H1 (cell line): ENCODE results near the gene CLEC16A. TPM values are rescaled to one million over a fixed set of nuclear protein-coding genes. Genes with fewer than 3 reads are reported as not detected.
A peak's percentile ranks its signal among the peaks of the same experiment; 100 is the strongest.

Experiments used
- CTCF ChIA-PET: fragments of 300-600 bp; sonication (Branson Sonifier 250); formaldehyde crosslinking; loops from one replicate; lab custom pipeline; 2021; ENCODE audit not compliant: partially characterized antibody; lab: Charles Lee
- POLR2A ChIA-PET: fragments of 300-600 bp; sonication (Branson Sonifier 250); formaldehyde crosslinking; loops from one replicate; lab custom pipeline; 2021; ENCODE audit warnings: inconsistent platforms; ENCODE audit not compliant: partially characterized antibody; lab: Charles Lee
- DNase-seq, 2 experiments: peaks; one replicate each; pipeline versions ENCODE4 v3.0.0 to v3.0.0-alpha.2; 2010 to 2022; ENCODE audit warnings: low spot score in 2 of 2, low read depth in 1 of 2, mixed read lengths in 1 of 2
- FAIRE-seq: peaks from 2 replicates; lab custom pipeline; 2011; peaks lifted over from hg19 to GRCh38; lab: Jason Lieb, UNC
- H2AFZ ChIP-seq: 2 replicates; pipeline ENCODE4 v1.8.1; 2012; ENCODE audit warnings: low read length, inconsistent platforms
- H2AK5ac ChIP-seq: 2 replicates; pipeline ENCODE4 v1.6.1; 2013; ENCODE audit warnings: low read depth, low read length
- H2BK120ac ChIP-seq: replicated peaks from 2 replicates; pipeline ENCODE3; 2013; ENCODE audit warnings: low read depth, low read length, inconsistent platforms
- H2BK12ac ChIP-seq: 2 replicates; pipeline ENCODE4 v1.6.1; 2013; ENCODE audit warnings: low read depth, low read length
- H2BK15ac ChIP-seq: 2 replicates; pipeline ENCODE4 v1.6.1; 2013; ENCODE audit warnings: low read length
- H2BK20ac ChIP-seq: 2 replicates; pipeline ENCODE4 v1.6.1; 2013; ENCODE audit warnings: low read length
- H2BK5ac ChIP-seq: 2 replicates; pipeline ENCODE4 v1.6.1; 2013; ENCODE audit warnings: low read depth, low read length
- H3K14ac ChIP-seq: 2 replicates; pipeline ENCODE4 v1.6.1; 2013; ENCODE audit warnings: inconsistent platforms; ENCODE audit not compliant: insufficient read length
- H3K18ac ChIP-seq: 2 replicates; pipeline ENCODE4 v1.6.1; 2013; ENCODE audit warnings: low read length; ENCODE audit errors: extremely low read depth
- H3K23ac ChIP-seq: 2 replicates; pipeline ENCODE4 v1.6.1; 2013; ENCODE audit warnings: inconsistent platforms; ENCODE audit not compliant: insufficient read length
- H3K23me2 ChIP-seq: 2 replicates; pipeline ENCODE4 v1.6.1; 2013; ENCODE audit warnings: low read depth, low read length
- H3K27ac ChIP-seq: 2 replicates; pipeline ENCODE4 v1.6.1; 2011; ENCODE audit warnings: low read depth, low read length, inconsistent platforms
- H3K27me3 ChIP-seq, 4 experiments: replicated peaks in 1 of 4; 1 replicate in 1 of 4; 2 replicates in 3 of 4; pipeline versions ENCODE4 v1.6.1 to v1.8.1; 2011 to 2013; ENCODE audit warnings: low read length in 3 of 4, mild to moderate bottlenecking in 3 of 4, inconsistent platforms in 2 of 4, mixed read lengths in 2 of 4, moderate library complexity in 1 of 4; ENCODE audit not compliant: control insufficient read depth in 3 of 4, insufficient read depth in 3 of 4; ENCODE audit errors: extremely low read depth in 1 of 4
- H3K36me3 ChIP-seq, 4 experiments: 2 replicates each; pipeline versions ENCODE4 v1.6.1 to v1.8.1; 2011 to 2013; ENCODE audit warnings: mild to moderate bottlenecking in 4 of 4, low read length in 3 of 4, moderate library complexity in 2 of 4, control low read depth in 1 of 4, inconsistent platforms in 1 of 4; ENCODE audit not compliant: insufficient read depth in 4 of 4, control insufficient read depth in 2 of 4
- H3K4ac ChIP-seq: replicated peaks from 2 replicates; pipeline ENCODE3; 2013; ENCODE audit warnings: low read length, low read depth, mixed read lengths, inconsistent platforms; ENCODE audit not compliant: insufficient read length
- H3K4me1 ChIP-seq, 4 experiments: replicated peaks in 1 of 4; 1 replicate in 1 of 4; 2 replicates in 3 of 4; pipeline versions ENCODE4 v1.6.1 to v1.8.1; 2011 to 2013; ENCODE audit warnings: low read length in 3 of 4, inconsistent platforms in 2 of 4, mixed read lengths in 1 of 4; ENCODE audit not compliant: insufficient read depth in 4 of 4, control insufficient read depth in 3 of 4
- H3K4me2 ChIP-seq, 2 experiments: 2 replicates each; pipeline versions ENCODE4 v1.6.1 to v1.8.1; 2011 to 2013; ENCODE audit warnings: low read depth in 2 of 2, low read length in 2 of 2, control low read depth in 1 of 2, inconsistent platforms in 1 of 2, mild to moderate bottlenecking in 1 of 2; ENCODE audit not compliant: insufficient read depth in 1 of 2
- H3K4me3 ChIP-seq, 4 experiments: fragments of 200-600, 300-600 bp in 1 of 4; sonication (generic), shearing (Covaris generic), sonication (Bioruptor Twin) in 1 of 4; 2 replicates each; pipeline versions ENCODE4 v1.5.1 to v1.8.1; 2011 to 2016; ENCODE audit warnings: low read length in 4 of 4, low read depth in 3 of 4, control low read depth in 2 of 4, inconsistent platforms in 2 of 4, mild to moderate bottlenecking in 2 of 4, mixed read lengths in 1 of 4, moderate library complexity in 1 of 4; ENCODE audit not compliant: insufficient read depth in 2 of 4; ENCODE audit errors: extremely low read depth in 1 of 4
- H3K56ac ChIP-seq: replicated peaks from 2 replicates; pipeline ENCODE3; 2013; ENCODE audit warnings: low read depth, mild to moderate bottlenecking, mixed read lengths, low read length, inconsistent platforms; ENCODE audit not compliant: insufficient read length
- H3K79me1 ChIP-seq: 2 replicates; pipeline ENCODE4 v1.6.1; 2013; ENCODE audit warnings: low read depth, low read length, control low read depth
- H3K79me2 ChIP-seq, 2 experiments: 2 replicates each; pipeline versions ENCODE4 v1.6.1 to v1.8.1; 2012 to 2013; ENCODE audit warnings: low read length in 2 of 2, mild to moderate bottlenecking in 2 of 2, inconsistent platforms in 1 of 2; ENCODE audit not compliant: insufficient read depth in 2 of 2, control insufficient read depth in 1 of 2
- H3K9ac ChIP-seq, 4 experiments: replicated peaks in 1 of 4; 1 replicate in 1 of 4; 2 replicates in 3 of 4; pipeline versions ENCODE4 v1.6.1 to v1.8.1; 2011 to 2013; ENCODE audit warnings: low read depth in 3 of 4, low read length in 3 of 4, control low read depth in 2 of 4, mild to moderate bottlenecking in 2 of 4, moderate library complexity in 2 of 4, inconsistent platforms in 1 of 4; ENCODE audit errors: extremely low read depth in 1 of 4
- H3K9me3 ChIP-seq, 2 experiments: 2 replicates each; pipeline versions ENCODE4 v1.6.1 to v1.8.1; 2012 to 2013; ENCODE audit warnings: mild to moderate bottlenecking in 2 of 2, moderate library complexity in 2 of 2, control low read depth in 1 of 2, inconsistent platforms in 1 of 2, low read depth in 1 of 2, low read length in 1 of 2, mixed read lengths in 1 of 2; ENCODE audit not compliant: insufficient read depth in 2 of 2
- H4K20me1 ChIP-seq, 2 experiments: replicated peaks in 1 of 2; 2 replicates each; pipeline versions ENCODE3 to v1.8.1; 2011 to 2013; ENCODE audit warnings: inconsistent platforms in 2 of 2, low read length in 2 of 2, mild to moderate bottlenecking in 1 of 2; ENCODE audit not compliant: insufficient read depth in 2 of 2, control insufficient read depth in 1 of 2
- H4K5ac ChIP-seq: 2 replicates; pipeline ENCODE4 v1.6.1; 2013; ENCODE audit warnings: low read length, low read depth, mixed read lengths, inconsistent platforms; ENCODE audit not compliant: insufficient read length
- H4K8ac ChIP-seq: 2 replicates; pipeline ENCODE4 v1.8.0; 2013; ENCODE audit warnings: mild to moderate bottlenecking, moderate library complexity, low read length, inconsistent platforms; ENCODE audit not compliant: insufficient read depth; ENCODE audit errors: extremely low read depth
- H4K91ac ChIP-seq: replicated peaks from 2 replicates; pipeline ENCODE3; 2013; ENCODE audit warnings: low read length, mixed read lengths, inconsistent platforms; ENCODE audit not compliant: insufficient read length
- BACH1 ChIP-seq: IDR thresholded peaks from 2 replicates; pipeline ENCODE4 v1.6.1; 2012; ENCODE audit warnings: low read length, improper control_type of control experiment
- CTCF ChIP-seq, 3 experiments: IDR thresholded peaks; 1 replicate in 2 of 3; 2 replicates in 1 of 3; pipeline versions ENCODE4 v1.5.1 to v1.6.1; 2011; ENCODE audit warnings: low read length in 3 of 3, mild to moderate bottlenecking in 3 of 3, inconsistent platforms in 2 of 3, low read depth in 1 of 3, moderate library complexity in 1 of 3; ENCODE audit not compliant: insufficient read depth in 1 of 3; ENCODE audit errors: control extremely low read depth in 1 of 3
- E2F6 ChIP-seq: IDR thresholded peaks from 2 replicates; pipeline ENCODE4 v1.6.1; 2012; ENCODE audit warnings: inconsistent platforms
- MAX ChIP-seq: IDR thresholded peaks from 2 replicates; pipeline ENCODE4 v1.6.1; 2012; ENCODE audit warnings: inconsistent platforms
- POLR2A ChIP-seq, 2 experiments: IDR thresholded peaks; 1 replicate in 1 of 2; 2 replicates in 1 of 2; pipeline ENCODE4 v1.6.1; 2011; ENCODE audit warnings: low read depth in 2 of 2, low read length in 2 of 2, mild to moderate bottlenecking in 2 of 2; ENCODE audit errors: control extremely low read depth in 1 of 2
- RAD21 ChIP-seq, 2 experiments: IDR thresholded peaks in 1 of 2; conservative IDR thresholded peaks in 1 of 2; 2 replicates each; pipeline ENCODE4 v1.6.1; 2011; ENCODE audit warnings: low read depth in 2 of 2, low read length in 2 of 2, improper control_type of control experiment in 1 of 2, inconsistent platforms in 1 of 2, mild to moderate bottlenecking in 1 of 2, moderate library complexity in 1 of 2
- SIX5 ChIP-seq: IDR thresholded peaks from 2 replicates; pipeline ENCODE4 v1.6.1; 2011; ENCODE audit warnings: mild to moderate bottlenecking, low read depth, low read length
- ZNF274 ChIP-seq: IDR thresholded peaks from 2 replicates; pipeline ENCODE4 v1.7.0; 2012; ENCODE audit warnings: low read length, borderline replicate concordance; ENCODE audit errors: extremely low read depth
- WGBS, 2 experiments: shearing (Covaris generic) in 1 of 2; methylation state at CpG; one replicate each; pipeline versions ENCODE4 v1.1.6 to v1.1.7; 2013 to 2015; ENCODE audit warnings: low lambda C conversion rate in 2 of 2, mixed read lengths in 2 of 2, inconsistent platforms in 1 of 2, low coverage in 1 of 2, missing lambda C conversion rate in 1 of 2; ENCODE audit not compliant: insufficient replicate concordance in 2 of 2, insufficient coverage in 1 of 2, insufficient read length in 1 of 2; ENCODE audit errors: extremely low coverage in 1 of 2, missing lambda C conversion rate in 1 of 2; 5-methylcytosine and 5-hydroxymethylcytosine counted together
- polyA plus RNA-seq, 7 experiments: library from polyadenylated mRNA; depleted of rRNA in 3 of 7; stranded (reverse) in 5 of 7; unstranded in 2 of 7; fragments of >200 nt in 5 of 7; fragments of 200-250 nt in 2 of 7; gene quantifications; 1 replicate in 5 of 7; 2 replicates in 1 of 7; 4 replicates in 1 of 7; pipeline versions ENCODE4 v1.2.1 to v1.2.3, GENCODE V29; 2011 to 2013; ENCODE audit warnings: missing spikeins in 2 of 7, mixed read lengths in 2 of 7
- total RNA-seq: library from RNA; stranded (reverse); fragmentation: NEBNext Ultra II Directional; extraction: Animal tissue kit (Norgen Biotek cat#: 25700); gene quantifications from 2 replicates; pipeline ENCODE4 v1.2.1, GENCODE V29; 2021

The CLEC16A gene
- total and polyA plus RNA-seq, 2 of the 8 experiments (the other 6 are each of a cell fraction or from before 2014, with no cell fraction given) = 7.6 to 19.3 TPM

DNA sequence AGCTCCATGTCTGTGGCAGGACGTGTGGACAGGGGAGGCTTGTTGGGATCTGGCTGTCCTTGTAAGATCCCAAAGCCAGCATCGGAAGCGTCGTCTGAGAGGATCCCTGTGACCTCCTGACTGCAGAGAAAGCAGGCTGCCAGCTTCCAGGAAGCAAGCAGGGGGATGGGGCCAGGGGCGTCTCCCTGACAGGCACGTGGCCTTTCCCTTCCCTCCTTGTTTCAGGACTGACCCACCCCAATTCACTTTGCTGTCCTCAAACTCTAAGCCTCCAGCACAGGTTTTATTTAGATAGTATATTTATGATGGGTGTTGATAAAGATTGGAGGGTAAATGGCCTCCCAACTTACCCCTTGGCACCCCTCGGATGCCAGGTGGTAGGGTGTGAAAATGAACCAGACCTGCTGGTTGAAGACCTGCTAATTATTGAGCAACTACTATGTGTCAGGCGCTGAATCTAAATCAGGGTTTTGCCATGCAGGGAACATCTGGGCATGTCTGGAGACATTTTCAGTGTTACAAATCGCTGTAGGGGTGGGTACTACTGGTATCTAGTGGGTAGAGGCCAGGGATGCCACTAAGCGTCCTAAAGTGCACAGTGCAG is 287.1 kb downstream of the CLEC16A start:
- H3K9ac ChIP-seq = no peak overlapping the region
- TF ChIP-seq POLR2A (IDR thresholded peaks at IDR 0.05; ENCODE audit: control extremely low read depth in 1 of 2, low read depth in 2 of 2, low read length in 2 of 2) = no peak
- TF ChIP-seq CTCF (IDR thresholded peaks at IDR 0.05; ENCODE audit: control extremely low read depth in 1 of 3, insufficient read depth in 1 of 3, low read depth in 1 of 3, low read length in 3 of 3) = no peak
- peak; percentile 71; the same call in 1 of the 2 replicates for TF ChIP-seq E2F6
- TF ChIP-seq BACH1 = no peak
- no peak for TF ChIP-seq RAD21 (IDR thresholded peaks at IDR 0.05 in 1 of 2, conservative IDR thresholded peaks at IDR 0.05 in 1 of 2; ENCODE audit: low read depth in 2 of 2, low read length in 2 of 2)
- TF ChIP-seq SIX5 = no peak
- peak; percentile 73 for TF ChIP-seq MAX
- TF ChIP-seq ZNF274 = no peak
- TF ChIP-seq, all 59 proteins: peak for 2
- Histone ChIP-seq H3K4ac (no peak overlapping the region), H3K23ac (no peak overlapping the region), H3K14ac (no peak overlapping the region), H2BK12ac (peak overlapping the region; percentile 68; the same call in 1 of the 2 replicates), H3K23me2 (no peaks in the 10 kb centered on the region), H4K20me1 (no peaks in the 10 kb centered on the region), H4K91ac (no peak overlapping the region), H3K4me3 (no peak overlapping the region), H3K36me3 (no peaks in the 10 kb centered on the region), H3K4me1 (peaks cover 0 to 4% (median 1%) of the 10 kb centered on the region in 4 experiments; a peak in 3 of 7 replicates), H2AFZ (no peak overlapping the region), H3K18ac (no peak overlapping the region), H4K5ac (no peak overlapping the region), H3K79me2 (no peaks in the 10 kb centered on the region), H3K27ac (no peak overlapping the region), H3K79me1 (no peaks in the 10 kb centered on the region), H2BK120ac (no peak overlapping the region), H3K56ac (no peak overlapping the region), H2BK15ac (no peak overlapping the region), H2AK5ac (no peak overlapping the region), H4K8ac (no peak overlapping the region), H2BK5ac (no peak overlapping the region), H3K9me3 (no peaks in the 10 kb centered on the region), H3K27me3 (no peaks in the 10 kb centered on the region), H3K4me2 (no peak overlapping the region), H2BK20ac (no peak overlapping the region)
- FAIRE-seq (no peak), DNase-seq (no peak)
- 76% methylated on average over 10 of the region's 10 CpGs; no CpG with 5 or more reads in 1 of the 2 experiments for WGBS, 2 experiments
- ChIA-PET CTCF (interaction anchor here (0.9 to 1.2 kb wide), 3 partner anchors 13 to 122 kb away, joined by 3 to 7 read pairs (median 4); partner anchors contain the start of gene SOCS1), POLR2A (no interaction called here)
